CD4-positive, alpha-beta T cell treated with Interleukin-21 for 1 hour (primary cell): ENCODE data around the gene SDSL.

Source experiments
- DNase-seq: peaks from one replicate; pipeline ENCODE4 v3.0.0-alpha.2; 2020

The SDSL gene

GRCh38 chr12:113456199-113456598 is 34.0 kb downstream of the SDSL start:
- DNase-seq: no peak

- DNase-seq: no peak
Measured at GRCh38 chr12:113456761-113457160, 34.6 kb downstream of the SDSL start.

GRCh38 chr12:113457185-113457584 is 35.0 kb downstream of the SDSL start:
- DNase-seq: no peak

GRCh38 chr12:113457710-113458109 is 35.5 kb downstream of the SDSL start:
- DNase-seq: no peak

GRCh38 chr12:113459981-113460380 is 37.8 kb downstream of the SDSL start:
- no peak for DNase-seq

GRCh38 chr12:113461666-113462065 is 39.5 kb downstream of the SDSL start:
- DNase-seq: no peak

- DNase-seq: peak; percentile 61
Measured at GRCh38 chr12:113462117-113462774, 40.1 kb downstream of the SDSL start.

- no peak for DNase-seq
Measured at GRCh38 chr12:113462998-113463745, 41.0 kb downstream of the SDSL start.

- no peak for DNase-seq
Measured at GRCh38 chr12:113463746-113464451, 41.7 kb downstream of the SDSL start.

GRCh38 chr12:113464452-113464775 is 42.2 kb downstream of the SDSL start:
- DNase-seq: no peak

- DNase-seq: no peak
Measured at GRCh38 chr12:113464852-113465719, 42.9 kb downstream of the SDSL start.

GRCh38 chr12:113465808-113466453 is 43.8 kb downstream of the SDSL start:
- no peak for DNase-seq

GRCh38 chr12:113466454-113467141 is 44.4 kb downstream of the SDSL start:
- no peak for DNase-seq

GRCh38 chr12:113467142-113467501 is 44.9 kb downstream of the SDSL start:
- no peak for DNase-seq

GRCh38 chr12:113467502-113468364 is 45.6 kb downstream of the SDSL start:
- no peak for DNase-seq

GRCh38 chr12:113468365-113469223 is 46.4 kb downstream of the SDSL start:
- DNase-seq: no peak

- no peak for DNase-seq
Measured at GRCh38 chr12:113469224-113469948, 47.2 kb downstream of the SDSL start.

GRCh38 chr12:113469949-113470743 is 48.0 kb downstream of the SDSL start:
- DNase-seq: no peak
